ENCODE results near the gene C2orf68.

DNA sequence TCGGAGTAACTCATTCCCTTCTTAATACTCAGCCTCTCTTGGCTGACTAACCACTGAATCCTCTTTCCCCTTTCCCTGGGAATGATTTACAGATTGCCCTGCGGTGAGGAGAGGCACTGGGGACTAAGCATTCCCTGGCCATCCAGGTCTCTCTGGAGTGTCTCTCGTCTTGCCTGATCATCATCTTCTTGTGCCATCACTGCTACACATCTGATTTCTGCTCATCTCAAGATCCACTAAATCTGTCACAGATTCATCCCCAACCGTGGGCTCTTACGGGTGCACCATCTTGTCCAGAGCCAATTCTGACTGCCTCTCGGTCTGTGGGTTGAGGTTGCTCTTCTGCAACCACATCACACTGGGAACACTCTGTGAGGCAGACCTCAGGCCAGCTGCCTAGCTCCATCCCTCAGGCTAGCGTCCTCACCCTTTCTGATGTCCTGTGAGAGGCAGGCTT lies 44.1 kb upstream of the C2orf68 start:
- TF ChIP-seq, protein P1, sequence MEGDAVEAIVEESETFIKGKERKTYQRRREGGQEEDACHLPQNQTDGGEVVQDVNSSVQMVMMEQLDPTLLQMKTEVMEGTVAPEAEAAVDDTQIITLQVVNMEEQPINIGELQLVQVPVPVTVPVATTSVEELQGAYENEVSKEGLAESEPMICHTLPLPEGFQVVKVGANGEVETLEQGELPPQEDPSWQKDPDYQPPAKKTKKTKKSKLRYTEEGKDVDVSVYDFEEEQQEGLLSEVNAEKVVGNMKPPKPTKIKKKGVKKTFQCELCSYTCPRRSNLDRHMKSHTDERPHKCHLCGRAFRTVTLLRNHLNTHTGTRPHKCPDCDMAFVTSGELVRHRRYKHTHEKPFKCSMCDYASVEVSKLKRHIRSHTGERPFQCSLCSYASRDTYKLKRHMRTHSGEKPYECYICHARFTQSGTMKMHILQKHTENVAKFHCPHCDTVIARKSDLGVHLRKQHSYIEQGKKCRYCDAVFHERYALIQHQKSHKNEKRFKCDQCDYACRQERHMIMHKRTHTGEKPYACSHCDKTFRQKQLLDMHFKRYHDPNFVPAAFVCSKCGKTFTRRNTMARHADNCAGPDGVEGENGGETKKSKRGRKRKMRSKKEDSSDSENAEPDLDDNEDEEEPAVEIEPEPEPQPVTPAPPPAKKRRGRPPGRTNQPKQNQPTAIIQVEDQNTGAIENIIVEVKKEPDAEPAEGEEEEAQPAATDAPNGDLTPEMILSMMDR (IDR thresholded peaks at IDR 0.05): no peak
- no peak for TF ChIP-seq POLR2A (IDR thresholded peaks at IDR 0.05)

All from uterus (tissue), 2 donors.